Endothelial cell of umbilical vein (primary cell): ENCODE results near the gene SPRYD3. TPM values are rescaled to one million over a fixed set of nuclear protein-coding genes. Genes with fewer than 3 reads are reported as not detected.

Source experiments
- BruUV-seq: library from RNA; stranded (reverse); fragments of 400-500 nt; replicated peaks from 2 replicates; lab custom pipeline; 2021; lab: Mats Ljungman, UMichigan
- CTCF ChIA-PET: fragments of 300-600, 350-600 bp; sonication (Branson Sonifier 250); formaldehyde crosslinking; loops from one replicate; lab custom pipeline; 2021; ENCODE audit warnings: antibody characterized with exemption, inconsistent platforms; lab: Charles Lee
- POLR2A ChIA-PET: fragments of 300-600, 350-600 bp; sonication (Branson Sonifier 250); formaldehyde crosslinking; loops from one replicate; lab custom pipeline; 2021; ENCODE audit warnings: antibody characterized with exemption, inconsistent platforms; lab: Charles Lee
- DNase-seq: peaks from one replicate; pipeline ENCODE4 v3.0.0-alpha.2; 2011; ENCODE audit warnings: low read depth, low spot score
- FAIRE-seq: peaks from 2 replicates; lab custom pipeline; 2011; peaks lifted over from hg19 to GRCh38; lab: Jason Lieb, UNC
- H2AFZ ChIP-seq: 2 replicates; pipeline ENCODE4 v1.6.0; 2012; ENCODE audit warnings: low read depth, low read length, control low read depth, inconsistent platforms
- H3K27ac ChIP-seq: 2 replicates; pipeline ENCODE4 v1.5.1; 2011; ENCODE audit warnings: low read depth, mild to moderate bottlenecking, control low read depth, low read length, moderate library complexity; ENCODE audit not compliant: insufficient read depth
- H3K27me3 ChIP-seq, 2 experiments: 2 replicates each; pipeline versions ENCODE4 v1.6.0 to v1.6.1; 2011; ENCODE audit warnings: low read length in 2 of 2, mixed read lengths in 1 of 2; ENCODE audit not compliant: control insufficient read depth in 2 of 2, insufficient read depth in 2 of 2
- H3K36me3 ChIP-seq, 2 experiments: 2 replicates in 1 of 2; 3 replicates in 1 of 2; pipeline ENCODE4 v1.5.1; 2011; ENCODE audit warnings: low read length in 2 of 2, mild to moderate bottlenecking in 1 of 2, moderate library complexity in 1 of 2; ENCODE audit not compliant: control insufficient read depth in 2 of 2, insufficient read depth in 2 of 2; ENCODE audit errors: extremely low read depth in 1 of 2
- H3K4me1 ChIP-seq: 3 replicates; pipeline ENCODE4 v1.5.1; 2011; ENCODE audit warnings: mild to moderate bottlenecking, low read length; ENCODE audit not compliant: control insufficient read depth, insufficient read depth; ENCODE audit errors: extremely low read depth
- H3K4me2 ChIP-seq: 2 replicates; pipeline ENCODE4 v1.6.1; 2011; ENCODE audit warnings: low read length, control low read depth, mixed read lengths; ENCODE audit not compliant: insufficient read depth
- H3K4me3 ChIP-seq, 3 experiments: fragments of 200-600 bp in 1 of 3; sonication (generic), shearing (Covaris generic) in 1 of 3; replicated peaks in 1 of 3; 2 replicates each; pipeline ENCODE4 v1.5.1; 2011 to 2016; ENCODE audit warnings: control low read depth in 3 of 3, low read length in 3 of 3, mild to moderate bottlenecking in 2 of 3, inconsistent platforms in 1 of 3, low read depth in 1 of 3, moderate library complexity in 1 of 3; ENCODE audit not compliant: insufficient read depth in 1 of 3
- H3K79me2 ChIP-seq: 2 replicates; pipeline ENCODE4 v1.6.0; 2012; ENCODE audit warnings: low read length, inconsistent platforms; ENCODE audit not compliant: control insufficient read depth, insufficient read depth
- H3K9ac ChIP-seq: replicated peaks from 2 replicates; pipeline ENCODE3; 2011; ENCODE audit warnings: low read length, control low read depth; ENCODE audit not compliant: insufficient read depth; ENCODE audit errors: extremely low read depth
- H3K9me1 ChIP-seq: replicated peaks from 3 replicates; pipeline ENCODE4 v1.6.0; 2011; ENCODE audit warnings: mild to moderate bottlenecking, low read length; ENCODE audit not compliant: control insufficient read depth, insufficient read depth; ENCODE audit errors: extremely low read depth
- H3K9me3 ChIP-seq: replicated peaks from 2 replicates; pipeline ENCODE4 v1.5.1; 2012; ENCODE audit warnings: low read length, inconsistent platforms; ENCODE audit not compliant: control insufficient read depth, insufficient read depth
- H4K20me1 ChIP-seq: replicated peaks from 2 replicates; pipeline ENCODE3; 2011; ENCODE audit warnings: mild to moderate bottlenecking, low read length; ENCODE audit not compliant: control insufficient read depth, insufficient read depth; ENCODE audit errors: extremely low read depth
- CTCF ChIP-seq, 2 donors: IDR thresholded peaks; 1 replicate in 1 of 2; 2 replicates in 1 of 2; pipeline ENCODE4 v1.5.1; 2011; ENCODE audit warnings: low read length in 2 of 2, mild to moderate bottlenecking in 2 of 2, moderate library complexity in 2 of 2, control low read depth in 1 of 2, inconsistent platforms in 1 of 2, low read depth in 1 of 2; ENCODE audit not compliant: insufficient read depth in 1 of 2; ENCODE audit errors: extremely low read depth in 1 of 2
- EZH2 ChIP-seq: IDR thresholded peaks from 2 replicates; pipeline ENCODE4 v1.6.1; 2012; ENCODE audit warnings: borderline replicate concordance, low read depth, mild to moderate bottlenecking, moderate library complexity, low read length, inconsistent platforms; ENCODE audit not compliant: severe bottlenecking
- FOS ChIP-seq: IDR thresholded peaks from 2 replicates; pipeline ENCODE4 v1.6.1; 2011; ENCODE audit warnings: mild to moderate bottlenecking, low read length, moderate library complexity, borderline replicate concordance; ENCODE audit not compliant: insufficient read depth
- GATA2 ChIP-seq: IDR thresholded peaks from 2 replicates; pipeline ENCODE4 v1.7.0; 2011; ENCODE audit warnings: low read depth, mild to moderate bottlenecking, moderate library complexity, mixed read lengths, low read length; ENCODE audit not compliant: insufficient read length, insufficient read depth
- JUN ChIP-seq: IDR thresholded peaks from 2 replicates; pipeline ENCODE4 v1.6.1; 2011; ENCODE audit warnings: borderline replicate concordance, low read depth; ENCODE audit not compliant: insufficient read length, insufficient read depth
- MYC ChIP-seq: IDR thresholded peaks from one replicate; pipeline ENCODE4 v1.6.1; 2011; ENCODE audit warnings: mild to moderate bottlenecking, low read depth, low read length
- POLR2A ChIP-seq: IDR thresholded peaks from 2 replicates; pipeline ENCODE4 v1.6.1; 2012; ENCODE audit warnings: low read depth, mild to moderate bottlenecking, control low read depth, low read length
- POLR2AphosphoS5 ChIP-seq: IDR thresholded peaks from 2 replicates; pipeline ENCODE4 v1.6.1; 2012; ENCODE audit warnings: low read depth, mild to moderate bottlenecking, control low read depth, low read length, moderate library complexity; ENCODE audit not compliant: insufficient read depth
- dilution Hi-C: fragments of 300-500 bp; cut with MboI; formaldehyde crosslinking; loops from one replicate; pipeline ENCODE4 v1.15.0; 2019; ENCODE audit warnings: low sequenced_read_pairs; ENCODE audit not compliant: extremely low pct_ligation_motif_present
- intact Hi-C: fragments of 100-400 bp; cut with micrococcal nuclease; formaldehyde crosslinking; loops from one replicate; pipeline ENCODE4 v1.10.0; 2022
- polyA plus RNA-seq, 4 experiments: library from polyadenylated mRNA; depleted of rRNA in 3 of 4; stranded (reverse) in 3 of 4; unstranded in 1 of 4; fragments of >200 nt; gene quantifications; 2 replicates each; pipeline versions ENCODE4 v1.2.1 to v1.2.3, GENCODE V29; 2011 to 2012; ENCODE audit warnings: missing spikeins in 1 of 4
- total RNA-seq: library from RNA; stranded (reverse); gene quantifications from 2 replicates; pipeline ENCODE4 v1.2.3, GENCODE V29; 2021
- TF ChIP-seq, protein P1 (sequence below): IDR thresholded peaks from 2 replicates; pipeline ENCODE4 v1.6.1; 2011; ENCODE audit not compliant: insufficient read depth, insufficient read length

SPRYD3 gene
- total and polyA plus RNA-seq, 2 donors (not counting 3 experiments of a cell fraction or from before 2014, with no cell fraction given) = 38.6 to 39.2 TPM

- BruUV-seq = TSS peak; percentile 9
- dilution Hi-C loops (no loop called here), intact Hi-C loops (loop anchor here (1.0 kb wide), 1 partner anchor 10 kb away; the partner anchor contains the start of gene TNS2)
- Histone ChIP-seq H4K20me1 (no peaks in the 10 kb centered on the region), H2AFZ (no peak overlapping the region), H3K4me1 (peaks cover 10% of the 10 kb centered on the region), H3K9me3 (no peaks in the 10 kb centered on the region), H3K36me3 (peaks cover 5 to 52% of the 10 kb centered on the region in 2 experiments), H3K4me2 (no peak overlapping the region), H3K27ac (no peak overlapping the region), H3K79me2 (no peaks in the 10 kb centered on the region), H3K9me1 (no peaks in the 10 kb centered on the region), H3K4me3 (no peak overlapping the region), H3K27me3 (no peaks in the 10 kb centered on the region), H3K9ac (no peak overlapping the region)
- peak; percentile 24 for DNase-seq
- ChIA-PET CTCF (interaction anchor here (1.2 to 14.2 kb wide), 2 partner anchors 13 to 39 kb away, joined by 6 to 463 read pairs; partner anchors contain the start of genes IGFBP6 and SOAT2), POLR2A (interaction anchor here (1.1 kb wide), 1 partner anchor 54 kb away, joined by 3 read pairs; the partner anchor contains the start of gene EIF4B)
- no peak for FAIRE-seq
- no peak for TF ChIP-seq POLR2AphosphoS5
- no peak for TF ChIP-seq POLR2A
- TF ChIP-seq JUN = no peak
- TF ChIP-seq, protein P1, sequence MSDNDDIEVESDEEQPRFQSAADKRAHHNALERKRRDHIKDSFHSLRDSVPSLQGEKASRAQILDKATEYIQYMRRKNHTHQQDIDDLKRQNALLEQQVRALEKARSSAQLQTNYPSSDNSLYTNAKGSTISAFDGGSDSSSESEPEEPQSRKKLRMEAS = no peak
- no peak for TF ChIP-seq MYC
- no peak for TF ChIP-seq CTCF (IDR thresholded peaks at IDR 0.05; ENCODE audit: extremely low read depth in 1 of 2, insufficient read depth in 1 of 2, low read depth in 1 of 2, low read length in 2 of 2)
- no peak for TF ChIP-seq EZH2
- TF ChIP-seq GATA2 = no peak
- no peak for TF ChIP-seq FOS
Measured at GRCh38 chr12:53060721-53061276, 18.4 kb downstream of the SPRYD3 start.
